HepG2 (cell line): ENCODE measurements around the gene PDE6C. TPM values are rescaled to one million over a fixed set of nuclear protein-coding genes. Genes with fewer than 3 reads are reported as not detected.

Experiments used
- ATAC-seq: fragments of 200-7000 bp; cut with Tn5 transposase; 3 replicates; pipeline ENCODE4 v1.9.1; 2020; ENCODE audit warnings: mild to moderate bottlenecking, moderate library complexity
- BruUV-seq: library from RNA; stranded (reverse); fragments of 400-500 nt; replicated peaks from 2 replicates; lab custom pipeline; 2021; lab: Mats Ljungman, UMichigan
- CTCF ChIA-PET: fragments of 300-600 bp; formaldehyde crosslinking; extraction: SDS; loops from one replicate; lab custom pipeline; 2021; ENCODE audit warnings: low total read pairs, inconsistent platforms, low intra/inter-chr PET ratio; lab: Yijun Ruan, JAX
- POLR2A ChIA-PET: fragments of 350-600 bp; sonication (Branson Sonifier 250); formaldehyde crosslinking; loops from one replicate; lab custom pipeline; 2020; ENCODE audit warnings: antibody characterized with exemption, inconsistent platforms; lab: Yijun Ruan, JAX
- DNase-seq: peaks from one replicate; pipeline ENCODE4 v3.0.0-alpha.2; 2015; ENCODE audit warnings: low spot score
- FAIRE-seq: peaks from 3 replicates; lab custom pipeline; 2011; peaks lifted over from hg19 to GRCh38; lab: Jason Lieb, UNC
- H2AFZ ChIP-seq: one replicate; pipeline ENCODE4 v1.6.1; 2011; ENCODE audit warnings: low read length, inconsistent platforms
- H3K27ac ChIP-seq: fragments of 300-600 bp; 3 replicates; pipeline ENCODE4 v1.8.0; 2011; ENCODE audit warnings: mixed run types, mild to moderate bottlenecking, mixed read lengths, low read length, inconsistent platforms; ENCODE audit not compliant: insufficient read depth; ENCODE audit errors: extremely low read length
- H3K27me3 ChIP-seq, 2 experiments: fragments of 200-600 bp in 1 of 2; 2 replicates in 1 of 2; 3 replicates in 1 of 2; pipeline versions ENCODE4 v1.6.0 to v1.8.0; 2011; ENCODE audit warnings: low read length in 2 of 2, mild to moderate bottlenecking in 2 of 2, moderate library complexity in 2 of 2, inconsistent platforms in 1 of 2; ENCODE audit not compliant: insufficient read depth in 2 of 2, control insufficient read depth in 1 of 2
- H3K36me3 ChIP-seq, 2 experiments: fragments of 200-600 bp in 1 of 2; replicated peaks in 1 of 2; 2 replicates in 1 of 2; 3 replicates in 1 of 2; pipeline versions ENCODE4 v1.5.1 to v1.8.0; 2011; ENCODE audit warnings: low read length in 2 of 2, inconsistent platforms in 1 of 2; ENCODE audit not compliant: insufficient read depth in 2 of 2, control insufficient read depth in 1 of 2
- H3K4me1 ChIP-seq: 2 replicates; pipeline ENCODE4 v1.5.1; 2012; ENCODE audit warnings: low read length, inconsistent platforms; ENCODE audit not compliant: insufficient read depth
- H3K4me2 ChIP-seq: 2 replicates; pipeline ENCODE4 v1.6.0; 2011; ENCODE audit warnings: low read depth, low read length, inconsistent platforms
- H3K4me3 ChIP-seq, 3 experiments: fragments of 200-600 bp in 1 of 3; sonication (generic), shearing (Covaris generic) in 1 of 3; replicated peaks in 1 of 3; 2 replicates each; pipeline ENCODE4 v1.5.1; 2011 to 2016; ENCODE audit warnings: low read length in 3 of 3, inconsistent platforms in 2 of 3, low read depth in 2 of 3, mild to moderate bottlenecking in 2 of 3, control low read depth in 1 of 3, mixed read lengths in 1 of 3; ENCODE audit not compliant: insufficient read depth in 1 of 3
- H3K79me2 ChIP-seq: one replicate; pipeline ENCODE4 v1.6.1; 2011; ENCODE audit warnings: low read length, inconsistent platforms; ENCODE audit not compliant: insufficient read depth
- H3K9ac ChIP-seq: 2 replicates; pipeline ENCODE4 v1.6.0; 2011; ENCODE audit warnings: mild to moderate bottlenecking, low read depth, low read length, inconsistent platforms; ENCODE audit not compliant: insufficient read depth
- H3K9me3 ChIP-seq: 2 replicates; pipeline ENCODE4 v1.5.1; 2012; ENCODE audit warnings: mild to moderate bottlenecking, low read length
- H4K20me1 ChIP-seq: 2 replicates; pipeline ENCODE4 v1.6.0; 2011; ENCODE audit warnings: inconsistent platforms, mild to moderate bottlenecking, low read length, moderate library complexity; ENCODE audit not compliant: insufficient read depth
- ARID2 ChIP-seq: sonication (generic); formaldehyde crosslinking; IDR thresholded peaks from 2 replicates; pipeline ENCODE4 v1.8.1; 2022; ENCODE audit warnings: mild to moderate bottlenecking, missing genetic modification reagents, borderline replicate concordance
- ATAD3A ChIP-seq: sonication (generic); formaldehyde crosslinking; IDR thresholded peaks from 2 replicates; pipeline ENCODE4 v1.4.0; 2020; ENCODE audit warnings: missing genetic modification reagents
- ATF7 ChIP-seq, 2 experiments: fragments of 450-650 bp in 1 of 2; sonication (generic) in 1 of 2; formaldehyde crosslinking in 1 of 2; IDR thresholded peaks; 2 replicates each; pipeline versions ENCODE4 v1.4.0 to v1.6.1; 2016 to 2020; ENCODE audit warnings: antibody characterized with exemption in 1 of 2, mild to moderate bottlenecking in 1 of 2, missing genetic modification reagents in 1 of 2
- GABPA ChIP-seq, 2 experiments: IDR thresholded peaks; 2 replicates each; pipeline ENCODE4 v1.6.1; 2011 to 2016; ENCODE audit warnings: low read depth in 2 of 2, low read length in 1 of 2, missing biosample characterization in 1 of 2, missing genetic modification characterization in 1 of 2
- HNRNPLL ChIP-seq: fragments of 200-400 bp; formaldehyde crosslinking; IDR thresholded peaks from 2 replicates; pipeline ENCODE4 v1.6.1; 2017; ENCODE audit warnings: mild to moderate bottlenecking, low read depth, low read length; ENCODE audit not compliant: poor library complexity, severe bottlenecking
- JUN ChIP-seq: sonication (generic); formaldehyde crosslinking; IDR thresholded peaks from 2 replicates; pipeline ENCODE4 v1.4.0; 2020; ENCODE audit warnings: mild to moderate bottlenecking, missing genetic modification reagents
- KDM4B ChIP-seq: sonication (generic); formaldehyde crosslinking; IDR thresholded peaks from 2 replicates; pipeline ENCODE4 v1.4.0; 2020; ENCODE audit warnings: missing genetic modification reagents
- MEF2D ChIP-seq: sonication (generic); formaldehyde crosslinking; IDR thresholded peaks from 2 replicates; pipeline ENCODE4 v1.5.1; 2020; ENCODE audit warnings: mild to moderate bottlenecking, missing genetic modification reagents
- RBAK ChIP-seq: sonication (generic); formaldehyde crosslinking; IDR thresholded peaks from 2 replicates; pipeline ENCODE4 v1.5.1; 2020; ENCODE audit warnings: mild to moderate bottlenecking, missing genetic modification reagents
- REL ChIP-seq: sonication (generic); formaldehyde crosslinking; conservative IDR thresholded peaks from 2 replicates; pipeline ENCODE4 v1.8.0; 2022; ENCODE audit warnings: mild to moderate bottlenecking, missing genetic modification reagents, moderate library complexity
- RNF2 ChIP-seq: fragments of 450-650 bp; conservative IDR thresholded peaks from 2 replicates; pipeline ENCODE4 v1.6.1; 2016; ENCODE audit warnings: low read depth
- SOX6 ChIP-seq, 2 experiments: fragments of 450-650 bp in 1 of 2; sonication (generic) in 1 of 2; formaldehyde crosslinking in 1 of 2; IDR thresholded peaks; 2 replicates each; pipeline versions ENCODE4 v1.4.0 to v1.6.1; 2017 to 2020; ENCODE audit warnings: antibody characterized with exemption in 1 of 2, mild to moderate bottlenecking in 1 of 2, missing genetic modification reagents in 1 of 2
- ZIK1 ChIP-seq: sonication (generic); formaldehyde crosslinking; IDR thresholded peaks from 2 replicates; pipeline ENCODE4 v1.5.0; 2020; ENCODE audit warnings: mild to moderate bottlenecking, low read depth, missing genetic modification reagents, borderline replicate concordance
- ZNF570 ChIP-seq: sonication (generic); formaldehyde crosslinking; IDR thresholded peaks from 2 replicates; pipeline ENCODE4 v1.4.0; 2020; ENCODE audit warnings: mild to moderate bottlenecking, missing genetic modification reagents, borderline replicate concordance
- ZNF775 ChIP-seq: sonication (generic); formaldehyde crosslinking; IDR thresholded peaks from 2 replicates; pipeline ENCODE4 v1.4.0; 2020; ENCODE audit warnings: missing genetic modification reagents, mild to moderate bottlenecking, moderate library complexity, borderline replicate concordance
- ZNF792 ChIP-seq: IDR thresholded peaks from 2 replicates; pipeline ENCODE4 v1.6.1; 2016
- ZNF83 ChIP-seq: sonication (generic); formaldehyde crosslinking; IDR thresholded peaks from 2 replicates; pipeline ENCODE4 v1.4.0; 2020; ENCODE audit warnings: missing genetic modification reagents, mild to moderate bottlenecking, borderline replicate concordance
- WGBS: methylation state at CpG from one replicate; pipeline ENCODE4 v1.1.6; 2017; ENCODE audit warnings: low lambda C conversion rate; 5-methylcytosine and 5-hydroxymethylcytosine counted together
- in situ Hi-C: cut with HindIII; loops from 2 replicates; pipeline ENCODE4 v1.10.0; 2017; ENCODE audit warnings: low pct_unique_long_range_greater_than_20kb; ENCODE audit not compliant: extremely low pct_ligation_motif_present
- intact Hi-C: fragments of 100-400 bp; cut with micrococcal nuclease; formaldehyde crosslinking; loops from one replicate; pipeline ENCODE4 v1.10.0; 2022; ENCODE audit not compliant: unreplicated experiment
- polyA plus RNA-seq, 8 experiments: library from polyadenylated mRNA; depleted of rRNA in 3 of 8; stranded (reverse) in 7 of 8; unstranded in 1 of 8; fragments of >200 nt; fragmentation: Illumina TruSeq in 4 of 8; extraction: Trizol in 4 of 8; gene quantifications; 2 replicates each; pipeline versions ENCODE4 v1.2.1 to v1.2.3, GENCODE V29; 2011 to 2016; ENCODE audit warnings: low read depth in 4 of 8, missing spikeins in 1 of 8, mixed read lengths in 1 of 8; ENCODE audit not compliant: insufficient read depth in 1 of 8
- total RNA-seq, 5 experiments: library from RNA; depleted of rRNA; stranded (reverse); fragments of >200 nt; fragmentation: Illumina TruSeq; extraction: Trizol; gene quantifications; 2 replicates each; pipeline ENCODE4 v1.2.3, GENCODE V29; 2016; ENCODE audit warnings: low read depth in 1 of 5
- TF ChIP-seq, protein P1 (sequence below): sonication (generic); formaldehyde crosslinking; IDR thresholded peaks from 2 replicates; pipeline ENCODE4 v1.8.1; 2023; ENCODE audit warnings: mild to moderate bottlenecking, missing genetic modification reagents, borderline replicate concordance
- TF ChIP-seq, protein P2 (sequence below): sonication (generic); formaldehyde crosslinking; IDR thresholded peaks from 2 replicates; pipeline ENCODE4 v1.4.0; 2020; ENCODE audit warnings: missing genetic modification reagents
- TF ChIP-seq, protein P3 (sequence below): sonication (generic); formaldehyde crosslinking; IDR thresholded peaks from 2 replicates; pipeline ENCODE4 v1.4.0; 2020; ENCODE audit warnings: mild to moderate bottlenecking, missing genetic modification reagents

Gene PDE6C
- total and polyA plus RNA-seq, 2 of the 13 experiments (the other 11 are each of a cell fraction or from before 2014, with no cell fraction given), result 0.64 TPM; not detected in 1

DNA sequence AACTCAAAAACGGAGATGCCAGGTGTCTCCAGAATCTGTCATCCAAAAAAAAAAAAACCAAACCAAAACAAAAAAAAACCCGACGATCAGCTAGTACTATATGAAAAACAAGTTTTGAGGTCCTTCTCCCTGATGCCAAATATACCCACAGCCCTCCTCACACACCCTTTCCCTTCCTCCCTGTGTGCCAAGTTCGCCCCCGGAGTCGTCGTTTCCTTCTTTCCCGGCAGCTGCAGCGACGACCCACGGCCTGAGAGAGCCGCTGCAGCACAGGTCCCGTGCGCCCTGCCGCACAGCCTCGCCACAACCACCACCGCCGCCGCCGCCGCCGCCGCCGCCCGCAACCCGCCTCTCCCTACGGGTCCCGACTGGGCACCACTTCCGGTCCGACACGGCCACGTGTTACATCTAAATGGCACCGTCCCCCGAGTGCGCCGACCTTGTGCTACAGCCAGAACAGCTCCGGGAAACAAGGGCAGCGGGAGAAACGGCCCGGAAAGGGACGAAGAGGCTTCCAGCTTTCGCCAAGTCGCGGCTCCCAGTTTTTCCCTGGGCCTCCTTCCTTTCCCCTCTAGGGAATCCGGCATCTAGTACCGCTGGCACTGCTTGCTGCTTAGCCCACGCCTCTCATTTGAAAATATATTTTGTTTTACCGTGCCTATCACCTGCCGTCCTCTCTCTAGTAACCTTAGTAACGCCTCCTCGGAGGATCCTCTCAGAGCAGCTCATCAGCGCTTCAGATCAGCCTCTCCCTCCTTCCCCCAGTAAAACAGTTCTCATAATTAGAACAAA, 90.1 kb downstream of the PDE6C start, which contains the start of gene FRA10AC1 (continued):
- peak; percentile 81 for TF ChIP-seq ZNF792 (CRISPR knock-in tag)
- TF ChIP-seq, all 625 proteins: peak for 366

DNA sequence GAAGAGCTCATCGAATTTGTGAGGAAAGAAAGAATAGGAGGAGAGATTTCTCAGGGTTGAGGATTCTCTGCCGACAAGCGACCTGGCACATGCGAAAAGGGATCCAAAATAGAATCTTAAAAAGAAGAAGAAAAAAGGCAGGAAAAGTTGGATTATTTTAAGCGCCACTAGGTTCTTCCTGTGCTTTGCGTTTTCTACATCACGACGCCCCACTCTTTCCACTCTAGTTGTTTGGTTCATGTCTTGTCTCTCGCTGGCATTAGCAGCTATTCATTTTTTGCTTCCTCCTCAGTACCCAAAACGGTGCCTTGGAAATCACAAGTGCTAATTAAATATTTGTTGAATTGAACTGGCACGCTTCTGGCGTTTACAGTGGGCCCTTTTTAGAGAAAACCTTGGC, 90.7 kb downstream of the PDE6C start:
- Histone ChIP-seq H3K79me2 (peaks cover 8% of the 10 kb centered on the region), H3K4me2 (peak overlapping the region; percentile 95), H3K36me3 (peaks cover 0 to 11% of the 10 kb centered on the region in 2 experiments; a peak in 3 of 5 replicates), H4K20me1 (no peaks in the 10 kb centered on the region), H3K4me1 (peaks cover 24% of the 10 kb centered on the region), H3K4me3 (peak overlapping the region; percentile 78 to 88 (median 79)), H2AFZ (peak overlapping the region; percentile 99), H3K27ac (peak overlapping the region; percentile 59), H3K9ac (peak overlapping the region; percentile 80), H3K27me3 (peaks cover 0 to 3% of the 10 kb centered on the region in 2 experiments; a peak in 1 of 5 replicates), H3K9me3 (no peaks in the 10 kb centered on the region)
- BruUV-seq, result no TSS peak
- ChIA-PET POLR2A (interaction anchor here (0.5 to 1.8 kb wide), 6 partner anchors 101 to 207 kb away, joined by 3 to 5 read pairs (median 4); partner anchors contain the start of gene CEP55), CTCF (no interaction called here)
- intact Hi-C loops, result no loop called here
- no peak for FAIRE-seq
- no peak for DNase-seq
- in situ Hi-C loops, result loop anchor here (10.0 kb wide), 1 partner anchor 112 kb away; no protein-coding TSS in a partner anchor
- ATAC-seq, result no peak
- whole genome bisulfite sequencing, result 3% methylated on average over 12 of the region's 12 CpGs
- no peak for TF ChIP-seq REL (CRISPR knock-in tag)
- TF ChIP-seq, protein P1, sequence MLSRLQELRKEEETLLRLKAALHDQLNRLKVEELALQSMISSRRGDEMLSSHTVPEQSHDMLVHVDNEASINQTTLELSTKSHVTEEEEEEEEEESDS, result 0 out of 2 replicates have a peak, but pooled peaks have one; percentile 36
- TF ChIP-seq, protein P2, sequence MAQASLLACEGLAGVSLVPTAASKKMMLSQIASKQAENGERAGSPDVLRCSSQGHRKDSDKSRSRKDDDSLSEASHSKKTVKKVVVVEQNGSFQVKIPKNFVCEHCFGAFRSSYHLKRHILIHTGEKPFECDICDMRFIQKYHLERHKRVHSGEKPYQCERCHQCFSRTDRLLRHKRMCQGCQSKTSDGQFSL, result no peak
- TF ChIP-seq ARID2 (CRISPR knock-in tag), result peak; percentile 13; the same call in 1 of the 2 replicates
- no peak for TF ChIP-seq RNF2
- TF ChIP-seq JUN (CRISPR knock-in tag), result no peak
- TF ChIP-seq ATAD3A (CRISPR knock-in tag), result no peak
- no peak for TF ChIP-seq KDM4B
- no peak for TF ChIP-seq ATF7 (IDR thresholded peaks at IDR 0.05)
- TF ChIP-seq ATF7 (CRISPR knock-in tag; IDR thresholded peaks at IDR 0.05), result no peak
- TF ChIP-seq ZNF83 (CRISPR knock-in tag), result no peak
- TF ChIP-seq ZNF775 (CRISPR knock-in tag), result no peak
- no peak for TF ChIP-seq HNRNPLL
- no peak for TF ChIP-seq ZIK1 (CRISPR knock-in tag)
- TF ChIP-seq, protein P3, sequence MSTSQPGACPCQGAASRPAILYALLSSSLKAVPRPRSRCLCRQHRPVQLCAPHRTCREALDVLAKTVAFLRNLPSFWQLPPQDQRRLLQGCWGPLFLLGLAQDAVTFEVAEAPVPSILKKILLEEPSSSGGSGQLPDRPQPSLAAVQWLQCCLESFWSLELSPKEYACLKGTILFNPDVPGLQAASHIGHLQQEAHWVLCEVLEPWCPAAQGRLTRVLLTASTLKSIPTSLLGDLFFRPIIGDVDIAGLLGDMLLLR (CRISPR knock-in tag), result no peak
- no peak for TF ChIP-seq RBAK (CRISPR knock-in tag)
- TF ChIP-seq SOX6 (IDR thresholded peaks at IDR 0.05), result no peak
- no peak for TF ChIP-seq SOX6 (CRISPR knock-in tag; IDR thresholded peaks at IDR 0.05)
- no peak for TF ChIP-seq GABPA (IDR thresholded peaks at IDR 0.05; ENCODE audit: low read depth, low read length)
- no peak for TF ChIP-seq GABPA (CRISPR knock-in tag; IDR thresholded peaks at IDR 0.05; ENCODE audit: low read depth)
- no peak for TF ChIP-seq ZNF570 (CRISPR knock-in tag)
- TF ChIP-seq MEF2D (CRISPR knock-in tag), result no peak
